ENCODE data around the gene ADAM15. TPM values are rescaled to one million over a fixed set of nuclear protein-coding genes. Genes with fewer than 3 reads are reported as not detected.

ADAM15 gene
- total RNA-seq, 1 experiment from 2014 or later, result 41.7 TPM

GRCh38 chr1:155018617-155019348 is 32.3 kb upstream of the ADAM15 start:
- TF ChIP-seq CTCF (IDR thresholded peaks at IDR 0.05) (no peak), TCF7L2 (IDR thresholded peaks at IDR 0.05; ENCODE audit: low read depth, low read length) (no peak), SIN3A (IDR thresholded peaks at IDR 0.05; ENCODE audit: borderline replicate concordance, insufficient read depth, low read depth, low read length) (no peak), POLR2AphosphoS5 (IDR thresholded peaks at IDR 0.05; ENCODE audit: low read depth, low read length) (no peak; the same call in 1 of the 2 replicates)
- TF ChIP-seq, protein P1, sequence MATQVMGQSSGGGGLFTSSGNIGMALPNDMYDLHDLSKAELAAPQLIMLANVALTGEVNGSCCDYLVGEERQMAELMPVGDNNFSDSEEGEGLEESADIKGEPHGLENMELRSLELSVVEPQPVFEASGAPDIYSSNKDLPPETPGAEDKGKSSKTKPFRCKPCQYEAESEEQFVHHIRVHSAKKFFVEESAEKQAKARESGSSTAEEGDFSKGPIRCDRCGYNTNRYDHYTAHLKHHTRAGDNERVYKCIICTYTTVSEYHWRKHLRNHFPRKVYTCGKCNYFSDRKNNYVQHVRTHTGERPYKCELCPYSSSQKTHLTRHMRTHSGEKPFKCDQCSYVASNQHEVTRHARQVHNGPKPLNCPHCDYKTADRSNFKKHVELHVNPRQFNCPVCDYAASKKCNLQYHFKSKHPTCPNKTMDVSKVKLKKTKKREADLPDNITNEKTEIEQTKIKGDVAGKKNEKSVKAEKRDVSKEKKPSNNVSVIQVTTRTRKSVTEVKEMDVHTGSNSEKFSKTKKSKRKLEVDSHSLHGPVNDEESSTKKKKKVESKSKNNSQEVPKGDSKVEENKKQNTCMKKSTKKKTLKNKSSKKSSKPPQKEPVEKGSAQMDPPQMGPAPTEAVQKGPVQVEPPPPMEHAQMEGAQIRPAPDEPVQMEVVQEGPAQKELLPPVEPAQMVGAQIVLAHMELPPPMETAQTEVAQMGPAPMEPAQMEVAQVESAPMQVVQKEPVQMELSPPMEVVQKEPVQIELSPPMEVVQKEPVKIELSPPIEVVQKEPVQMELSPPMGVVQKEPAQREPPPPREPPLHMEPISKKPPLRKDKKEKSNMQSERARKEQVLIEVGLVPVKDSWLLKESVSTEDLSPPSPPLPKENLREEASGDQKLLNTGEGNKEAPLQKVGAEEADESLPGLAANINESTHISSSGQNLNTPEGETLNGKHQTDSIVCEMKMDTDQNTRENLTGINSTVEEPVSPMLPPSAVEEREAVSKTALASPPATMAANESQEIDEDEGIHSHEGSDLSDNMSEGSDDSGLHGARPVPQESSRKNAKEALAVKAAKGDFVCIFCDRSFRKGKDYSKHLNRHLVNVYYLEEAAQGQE (IDR thresholded peaks at IDR 0.05; ENCODE audit: insufficient read depth in 1 of 2, low read depth in 2 of 2, low read length in 1 of 2), result no peak
- DNase-seq (ENCODE audit: low read depth, low spot score), result no peak
- no peaks in the 10 kb centered on the region for H3K27me3 ChIP-seq (ENCODE audit: control insufficient read depth, insufficient read depth, low read length)
- in situ Hi-C loops (cut with HindIII; ENCODE audit: low pct_unique_long_range_greater_than_20kb, low sequenced_read_pairs) (no loop called here), intact Hi-C loops (cut with micrococcal nuclease; ENCODE audit: unreplicated experiment) (no loop called here)
- ChIA-PET POLR2A (no interaction called here), CTCF (interaction anchor here (0.8 kb wide), 1 partner anchor 26 kb away, joined by 13 read pairs; no protein-coding TSS in a partner anchor)
- no peak overlapping the region for H3K4me3 ChIP-seq (ENCODE audit: low read depth in 2 of 2, low read length in 2 of 2)
- H3K4me1 ChIP-seq (ENCODE audit: control insufficient read depth, insufficient read depth, low read length), result peaks cover 21% of the 10 kb centered on the region
- BruUV-seq (replicated peaks), result no TSS peak
- no peak for ATAC-seq
- H3K9me3 ChIP-seq (ENCODE audit: control insufficient read depth, insufficient read depth, low read depth, low read length), result no peaks in the 10 kb centered on the region
- no peak overlapping the region for H3K27ac ChIP-seq (ENCODE audit: low read length)
- H3K36me3 ChIP-seq (ENCODE audit: control insufficient read depth, insufficient read depth, low read length), result 0 out of 2 replicates have a peak, but pooled peaks cover 7% of the 10 kb centered on the region

- POLR2A ChIA-PET, result no interaction called here
- no peak overlapping the region for H3K4me3 ChIP-seq (ENCODE audit: low read depth in 2 of 2, low read length in 2 of 2)
- DNase-seq (ENCODE audit: low read depth, low spot score) (no peak), ATAC-seq (no peak)
- in situ Hi-C loops (cut with HindIII; ENCODE audit: low pct_unique_long_range_greater_than_20kb, low sequenced_read_pairs) (no loop called here), intact Hi-C loops (cut with micrococcal nuclease; ENCODE audit: unreplicated experiment) (no loop called here)
- CTCF ChIA-PET, result interaction anchor here (0.5 to 0.8 kb wide), 2 partner anchors 25 to 31 kb away, joined by 6 to 13 read pairs; partner anchors contain the start of gene ADAM15
- no peaks in the 10 kb centered on the region for H3K27me3 ChIP-seq (ENCODE audit: control insufficient read depth, insufficient read depth, low read length)
- H3K36me3 ChIP-seq (ENCODE audit: control insufficient read depth, insufficient read depth, low read length), result 0 out of 2 replicates have a peak, but pooled peaks cover 5% of the 10 kb centered on the region
- peaks cover 21% of the 10 kb centered on the region for H3K4me1 ChIP-seq (ENCODE audit: control insufficient read depth, insufficient read depth, low read length)
- no peak overlapping the region for H3K27ac ChIP-seq (ENCODE audit: low read length)
- no TSS peak for BruUV-seq (replicated peaks)
- H3K9me3 ChIP-seq (ENCODE audit: control insufficient read depth, insufficient read depth, low read depth, low read length), result no peaks in the 10 kb centered on the region
- no peak for TF ChIP-seq TCF7L2 (IDR thresholded peaks at IDR 0.05; ENCODE audit: low read depth, low read length)
- TF ChIP-seq SIN3A (IDR thresholded peaks at IDR 0.05; ENCODE audit: borderline replicate concordance, insufficient read depth, low read depth, low read length), result no peak
Observed at GRCh38 chr1:155019377-155020245, 31.5 kb upstream of the ADAM15 start.
